Fibroblast of peridontal ligament (primary cell): ENCODE results near the gene OR10A6.

Experiments used
- DNase-seq: peaks from one replicate; pipeline ENCODE4 v3.0.0-alpha.2; 2010; ENCODE audit errors: extremely low read depth

OR10A6 gene

GRCh38 chr11:7909585-7910285 is 21.3 kb downstream of the OR10A6 start:
- DNase-seq: no peak

GRCh38 chr11:7907121-7907520 is 23.9 kb downstream of the OR10A6 start:
- peak; percentile 77 for DNase-seq

- no peak for DNase-seq
Observed at GRCh38 chr11:7906481-7906880, 24.6 kb downstream of the OR10A6 start.

GRCh38 chr11:7905961-7906429 is 25.1 kb downstream of the OR10A6 start:
- DNase-seq: no peak

- DNase-seq: no peak
Observed at GRCh38 chr11:7905549-7905948, 25.5 kb downstream of the OR10A6 start.

GRCh38 chr11:7904917-7905316 is 26.2 kb downstream of the OR10A6 start:
- peak; percentile 82 for DNase-seq

GRCh38 chr11:7903940-7904339 is 27.1 kb downstream of the OR10A6 start:
- DNase-seq: no peak

GRCh38 chr11:7901319-7901854 is 29.7 kb downstream of the OR10A6 start:
- no peak for DNase-seq

GRCh38 chr11:7900686-7901085 is 30.4 kb downstream of the OR10A6 start:
- no peak for DNase-seq

- DNase-seq: no peak
Observed at GRCh38 chr11:7899418-7899817, 31.6 kb downstream of the OR10A6 start.

- no peak for DNase-seq
Observed at GRCh38 chr11:7898666-7899283, 32.3 kb downstream of the OR10A6 start.

GRCh38 chr11:7896009-7896785 is 34.9 kb downstream of the OR10A6 start:
- peak; percentile 62 for DNase-seq

- DNase-seq: no peak
Observed at GRCh38 chr11:7894251-7894650, 36.8 kb downstream of the OR10A6 start.

GRCh38 chr11:7893796-7894195 is 37.3 kb downstream of the OR10A6 start:
- no peak for DNase-seq

GRCh38 chr11:7892840-7893254 is 38.2 kb downstream of the OR10A6 start:
- DNase-seq: peak; percentile 86

GRCh38 chr11:7892059-7892699 is 38.9 kb downstream of the OR10A6 start:
- peak; percentile 96 for DNase-seq

GRCh38 chr11:7890417-7891172 is 40.5 kb downstream of the OR10A6 start:
- peak; percentile 33 for DNase-seq

GRCh38 chr11:7889985-7890384 is 41.1 kb downstream of the OR10A6 start:
- no peak for DNase-seq

- no peak for DNase-seq
Observed at GRCh38 chr11:7882860-7883259, 48.2 kb downstream of the OR10A6 start.
